WTC11 (cell line): Measurements from ENCODE around the gene SIPA1L3. TPM values are rescaled to one million over a fixed set of nuclear protein-coding genes. Genes with fewer than 3 reads are reported as not detected.

Source experiments
- ATAC-seq: fragments of 200-7000 bp; cut with Tn5 transposase; 2 replicates; pipeline ENCODE4 v1.10.0; 2021; ENCODE audit warnings: mild to moderate bottlenecking, moderate library complexity
- CTCF ChIA-PET: fragments of 300-600 bp; sonication (Branson Sonifier 250); formaldehyde crosslinking; loops from one replicate; lab custom pipeline; 2021; ENCODE audit warnings: antibody characterized with exemption; lab: Charles Lee
- POLR2A ChIA-PET: fragments of 350-600 bp; sonication (Branson Sonifier 250); formaldehyde crosslinking; loops from one replicate; lab custom pipeline; 2021; ENCODE audit warnings: antibody characterized with exemption; lab: Charles Lee
- DNase-seq: peaks from one replicate; pipeline ENCODE4 v3.0.0; 2021; ENCODE audit warnings: low spot score
- H3K27ac Mint-ChIP-seq: 2 replicates; pipeline ENCODE4 v1.8.0; 2021; ENCODE audit warnings: mixed read lengths
- H3K27me3 Mint-ChIP-seq: 2 replicates; pipeline ENCODE4 v1.8.0; 2021; ENCODE audit warnings: low read depth, mild to moderate bottlenecking, moderate library complexity, mixed read lengths
- H3K36me3 Mint-ChIP-seq: 2 replicates; pipeline ENCODE4 v1.8.0; 2021; ENCODE audit warnings: mixed read lengths
- H3K4me1 Mint-ChIP-seq: 2 replicates; pipeline ENCODE4 v1.8.0; 2022; ENCODE audit warnings: mixed read lengths
- H3K4me3 Mint-ChIP-seq: 2 replicates; pipeline ENCODE4 v1.8.0; 2021; ENCODE audit warnings: mild to moderate bottlenecking, moderate library complexity, mixed read lengths
- H3K9me3 Mint-ChIP-seq: 2 replicates; pipeline ENCODE4 v1.8.0; 2021; ENCODE audit warnings: mixed read lengths
- CBFB ChIP-seq: sonication (generic); formaldehyde crosslinking; IDR thresholded peaks from 2 replicates; pipeline ENCODE4 v1.8.1; 2022; ENCODE audit warnings: mild to moderate bottlenecking, low read depth, missing genetic modification reagents
- FOXJ3 ChIP-seq: sonication (generic); formaldehyde crosslinking; IDR thresholded peaks from 2 replicates; pipeline ENCODE4 v1.9.0; 2021; ENCODE audit warnings: missing genetic modification reagents, mild to moderate bottlenecking, borderline replicate concordance
- GABPB1 ChIP-seq: sonication (generic); formaldehyde crosslinking; IDR thresholded peaks from 2 replicates; pipeline ENCODE4 v1.8.1; 2023; ENCODE audit warnings: mild to moderate bottlenecking, missing genetic modification reagents
- GTF2I ChIP-seq: fragments of 250-450 bp; sonication (Bioruptor Pico); conservative IDR thresholded peaks from 2 replicates; pipeline ENCODE4 v1.4.0; 2021; ENCODE audit warnings: mild to moderate bottlenecking
- KAT7 ChIP-seq: sonication (generic); formaldehyde crosslinking; IDR thresholded peaks from 2 replicates; pipeline ENCODE4 v1.8.1; 2023; ENCODE audit warnings: missing genetic modification reagents, mild to moderate bottlenecking, borderline replicate concordance
- OVOL2 ChIP-seq: fragments of 250-450 bp; sonication (Bioruptor Pico); IDR thresholded peaks from 2 replicates; pipeline ENCODE4 v1.9.0; 2021; ENCODE audit warnings: mild to moderate bottlenecking, borderline replicate concordance
- SMAD4 ChIP-seq: sonication (generic); formaldehyde crosslinking; IDR thresholded peaks from 2 replicates; pipeline ENCODE4 v1.8.0; 2022; ENCODE audit warnings: mild to moderate bottlenecking, missing genetic modification reagents
- USF2 ChIP-seq: sonication (generic); formaldehyde crosslinking; IDR thresholded peaks from 2 replicates; pipeline ENCODE4 v1.8.1; 2023; ENCODE audit warnings: mild to moderate bottlenecking, missing genetic modification reagents, moderate library complexity
- ZNF317 ChIP-seq: sonication (generic); formaldehyde crosslinking; IDR thresholded peaks from 2 replicates; pipeline ENCODE4 v1.8.1; 2023; ENCODE audit warnings: low read depth, mild to moderate bottlenecking, moderate library complexity, missing genetic modification reagents, borderline replicate concordance
- ZNF532 ChIP-seq: fragments of 250-450 bp; sonication (Bioruptor Pico); IDR thresholded peaks from 2 replicates; pipeline ENCODE4 v1.9.0; 2021; ENCODE audit warnings: mild to moderate bottlenecking, borderline replicate concordance
- total RNA-seq: library from RNA; stranded (reverse); gene quantifications from 3 replicates; pipeline ENCODE4 v1.2.3, GENCODE V29; 2021
- TF ChIP-seq, protein P1 (sequence below): sonication (generic); formaldehyde crosslinking; IDR thresholded peaks from 2 replicates; pipeline ENCODE4 v1.8.0; 2022; ENCODE audit warnings: mild to moderate bottlenecking, missing genetic modification reagents
- TF ChIP-seq, protein P2 (sequence below): sonication (generic); formaldehyde crosslinking; IDR thresholded peaks from 2 replicates; pipeline ENCODE4 v1.8.1; 2023; ENCODE audit warnings: mild to moderate bottlenecking, missing genetic modification reagents

SIPA1L3 gene
- total RNA-seq, 1 experiment from 2014 or later: 41.5 TPM

GRCh38 chr19:37961198-37961597, 54.2 kb downstream of the SIPA1L3 start (continued):
- no peak for TF ChIP-seq ZNF317 (CRISPR knock-in tag)
- TF ChIP-seq, protein P1, sequence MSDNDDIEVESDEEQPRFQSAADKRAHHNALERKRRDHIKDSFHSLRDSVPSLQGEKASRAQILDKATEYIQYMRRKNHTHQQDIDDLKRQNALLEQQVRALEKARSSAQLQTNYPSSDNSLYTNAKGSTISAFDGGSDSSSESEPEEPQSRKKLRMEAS (CRISPR knock-in tag): no peak

DNA sequence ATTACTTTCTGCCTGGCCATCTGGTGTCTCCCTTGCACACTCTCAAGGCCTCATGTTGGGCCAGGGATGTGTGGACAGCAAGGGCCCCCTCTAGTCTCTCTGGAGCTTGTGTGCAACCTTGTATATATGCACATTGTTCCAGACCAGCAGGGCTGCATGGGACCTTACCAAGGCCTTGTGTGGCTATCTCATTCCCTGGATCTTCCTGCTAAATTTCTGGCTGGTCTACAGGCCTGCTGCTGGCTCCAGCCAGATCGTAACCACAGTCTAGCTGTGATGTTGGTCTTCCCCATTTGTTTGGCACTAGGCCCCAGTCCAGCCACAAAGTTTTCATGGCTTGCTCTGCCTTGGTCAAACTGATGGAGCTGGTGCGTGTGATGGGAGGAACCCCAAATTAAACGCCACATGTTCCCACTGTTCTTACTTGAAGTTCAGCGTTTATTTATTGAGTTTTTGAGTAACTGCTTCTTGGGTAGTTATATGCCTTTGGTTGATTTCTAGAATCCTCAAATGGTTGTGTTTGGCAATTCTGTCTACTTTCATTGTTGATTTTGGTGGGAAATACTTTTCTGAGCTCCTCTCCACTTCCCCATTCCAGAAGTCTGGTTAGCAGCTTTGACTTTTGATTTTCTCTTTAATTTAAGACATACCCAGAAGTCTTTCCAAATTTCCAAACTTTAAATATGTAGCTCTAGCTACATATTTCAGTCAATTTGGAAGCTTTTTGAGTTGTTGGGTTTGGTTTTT, 56.4 kb downstream of the SIPA1L3 start:
- peaks cover 11% of the 10 kb centered on the region for H3K9me3 Mint-ChIP-seq
- ATAC-seq (no peak), DNase-seq (no peak)
- ChIA-PET POLR2A (interaction anchor here (0.6 kb wide), 1 partner anchor 12 kb away, joined by 7 read pairs; no protein-coding TSS in a partner anchor), CTCF (interaction anchor here (0.8 to 1.6 kb wide), 2 partner anchors 9 to 60 kb away, joined by 3 read pairs; no protein-coding TSS in a partner anchor)
- H3K36me3 Mint-ChIP-seq: peaks cover 10% of the 10 kb centered on the region
- no peaks in the 10 kb centered on the region for H3K27me3 Mint-ChIP-seq
- H3K27ac Mint-ChIP-seq: peak overlapping the region; percentile 52; the same call in 1 of the 2 replicates
- H3K4me1 Mint-ChIP-seq: peaks cover 11% of the 10 kb centered on the region
- no peak overlapping the region for H3K4me3 Mint-ChIP-seq
- TF ChIP-seq FOXJ3 (CRISPR knock-in tag): no peak
- no peak for TF ChIP-seq ZNF532 (CRISPR knock-in tag)
- no peak for TF ChIP-seq OVOL2
- no peak for TF ChIP-seq CBFB (CRISPR knock-in tag)
- no peak for TF ChIP-seq SMAD4 (CRISPR knock-in tag)
- TF ChIP-seq, all 79 proteins: peak for 0

DNA sequence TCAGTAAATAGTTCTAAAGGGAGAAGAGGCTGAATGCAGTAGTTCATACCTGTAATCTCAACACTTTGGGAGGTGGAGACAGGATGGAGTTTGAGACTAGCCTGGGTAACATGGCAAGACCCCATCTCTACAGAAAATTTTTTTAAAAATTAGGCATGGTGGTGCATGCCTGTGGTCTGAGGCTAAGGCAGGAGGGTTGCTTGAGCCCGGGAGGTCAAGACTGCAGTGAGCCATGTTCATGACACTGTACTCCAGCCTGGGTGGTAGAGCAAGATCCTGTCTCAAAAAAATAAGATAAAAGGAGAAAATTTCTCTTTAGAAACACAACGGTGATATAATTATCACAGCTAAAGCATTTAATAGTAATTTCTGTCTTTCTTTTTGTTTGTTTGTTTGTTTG, 57.1 kb downstream of the SIPA1L3 start:
- DNase-seq (no peak), ATAC-seq (no peak)
- Mint-ChIP-seq H3K27me3 (no peaks in the 10 kb centered on the region), H3K27ac (no peak overlapping the region), H3K36me3 (peaks cover 6% of the 10 kb centered on the region), H3K4me1 (peaks cover 11% of the 10 kb centered on the region), H3K4me3 (no peak overlapping the region), H3K9me3 (peaks cover 7% of the 10 kb centered on the region)
- CTCF ChIA-PET: interaction anchor here (0.6 to 1.6 kb wide), 2 partner anchors 10 to 177 kb away, joined by 3 to 5 read pairs; no protein-coding TSS in a partner anchor
- POLR2A ChIA-PET: no interaction called here
- TF ChIP-seq KAT7 (CRISPR knock-in tag) (no peak), GABPB1 (no peak), GTF2I (no peak)
- TF ChIP-seq, protein P2, sequence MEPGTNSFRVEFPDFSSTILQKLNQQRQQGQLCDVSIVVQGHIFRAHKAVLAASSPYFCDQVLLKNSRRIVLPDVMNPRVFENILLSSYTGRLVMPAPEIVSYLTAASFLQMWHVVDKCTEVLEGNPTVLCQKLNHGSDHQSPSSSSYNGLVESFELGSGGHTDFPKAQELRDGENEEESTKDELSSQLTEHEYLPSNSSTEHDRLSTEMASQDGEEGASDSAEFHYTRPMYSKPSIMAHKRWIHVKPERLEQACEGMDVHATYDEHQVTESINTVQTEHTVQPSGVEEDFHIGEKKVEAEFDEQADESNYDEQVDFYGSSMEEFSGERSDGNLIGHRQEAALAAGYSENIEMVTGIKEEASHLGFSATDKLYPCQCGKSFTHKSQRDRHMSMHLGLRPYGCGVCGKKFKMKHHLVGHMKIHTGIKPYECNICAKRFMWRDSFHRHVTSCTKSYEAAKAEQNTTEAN (CRISPR knock-in tag): no peak

DNA sequence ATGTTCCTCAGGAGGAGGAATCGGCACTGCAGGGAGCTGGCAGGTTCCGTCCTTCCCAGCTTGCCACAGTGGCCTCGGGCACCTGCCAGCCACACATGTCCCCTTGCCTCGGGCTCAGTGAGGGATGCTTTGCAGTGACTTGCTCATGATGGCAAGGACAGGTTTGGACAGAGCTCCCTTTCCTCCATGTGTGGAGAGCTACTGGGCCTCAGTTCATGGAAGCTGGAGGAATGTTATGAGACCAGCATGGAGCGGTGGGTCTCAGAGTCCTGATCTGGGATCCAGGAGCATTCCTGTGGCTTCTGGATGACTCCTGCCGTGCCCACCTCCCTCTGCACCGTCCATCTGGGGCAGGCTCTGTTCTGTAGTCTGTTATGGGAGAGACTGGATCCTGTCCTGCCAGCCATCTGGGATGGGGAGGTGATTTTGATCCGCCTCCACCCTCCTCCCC, 59.2 kb downstream of the SIPA1L3 start:
- Mint-ChIP-seq H3K4me1 (peaks cover 11% of the 10 kb centered on the region), H3K9me3 (peaks cover 21% of the 10 kb centered on the region), H3K27me3 (no peaks in the 10 kb centered on the region), H3K36me3 (peaks cover 18% of the 10 kb centered on the region), H3K4me3 (no peak overlapping the region), H3K27ac (peak overlapping the region; percentile 78)
- DNase-seq (no peak), ATAC-seq (no peak)
- POLR2A ChIA-PET: no interaction called here
- no peak for TF ChIP-seq USF2 (CRISPR knock-in tag)
- CTCF ChIA-PET: interaction anchor here (1.0 kb wide), 1 partner anchor 64 kb away, joined by 3 read pairs; no protein-coding TSS in a partner anchor
